Epidermal melanocyte (primary cell): ENCODE measurements around the gene DEFB132.

ENCODE experiments used
- DNase-seq: peaks from one replicate; pipeline ENCODE4 v3.0.0; 2011; ENCODE audit warnings: low spot score; ENCODE audit not compliant: insufficient read length

The DEFB132 gene

DNA sequence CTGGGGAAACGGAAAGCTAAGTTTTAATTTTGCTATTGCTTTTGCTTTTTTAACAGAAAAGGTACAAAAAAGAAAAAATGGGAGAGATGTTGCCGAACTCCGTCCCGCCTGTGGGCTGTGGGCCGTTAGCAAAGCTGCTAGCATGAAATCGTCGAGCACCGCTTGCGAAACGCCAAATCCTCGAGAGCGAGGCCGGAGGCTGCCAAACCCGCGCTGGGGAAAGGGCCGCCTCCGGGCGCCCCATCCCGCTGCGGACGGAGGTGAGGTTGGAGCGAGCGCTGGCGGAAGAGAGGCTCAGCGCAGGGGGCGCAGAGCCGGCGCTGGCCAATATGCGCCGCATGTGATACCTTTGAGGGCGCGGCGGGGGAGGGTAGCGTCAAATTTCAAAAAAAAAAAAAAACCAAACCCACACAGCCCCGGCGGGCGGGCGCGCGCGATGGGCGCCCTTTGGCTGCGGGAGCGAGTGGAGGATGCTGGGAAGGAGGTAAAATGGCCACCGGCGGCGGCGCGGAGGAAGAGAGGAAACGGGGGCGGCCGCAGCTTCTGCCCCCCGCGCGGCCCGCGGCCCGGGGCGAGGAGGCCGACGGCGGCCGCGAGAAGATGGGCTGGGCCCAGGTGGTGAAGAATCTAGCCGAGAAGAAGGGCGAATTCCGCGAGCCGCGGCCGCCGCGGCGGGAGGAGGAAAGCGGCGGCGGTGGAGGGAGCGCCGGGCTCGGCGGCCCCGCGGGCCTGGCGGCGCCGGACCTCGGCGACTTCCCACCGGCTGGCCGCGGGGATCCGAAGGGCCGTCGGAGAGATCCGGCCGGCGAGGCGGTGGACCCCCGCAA lies 39.8 kb downstream of the DEFB132 start, which contains the start of gene ZCCHC3:
ZCCHC3 (plus strand) TSS at position 473 of the 827 bp plus-strand sequence; CDS start at position 490, 17 bp downstream.
- peak; percentile 86 for DNase-seq

GRCh38 chr20:297925-298775 lies 40.6 kb downstream of the DEFB132 start:
- DNase-seq = no peak

DNA sequence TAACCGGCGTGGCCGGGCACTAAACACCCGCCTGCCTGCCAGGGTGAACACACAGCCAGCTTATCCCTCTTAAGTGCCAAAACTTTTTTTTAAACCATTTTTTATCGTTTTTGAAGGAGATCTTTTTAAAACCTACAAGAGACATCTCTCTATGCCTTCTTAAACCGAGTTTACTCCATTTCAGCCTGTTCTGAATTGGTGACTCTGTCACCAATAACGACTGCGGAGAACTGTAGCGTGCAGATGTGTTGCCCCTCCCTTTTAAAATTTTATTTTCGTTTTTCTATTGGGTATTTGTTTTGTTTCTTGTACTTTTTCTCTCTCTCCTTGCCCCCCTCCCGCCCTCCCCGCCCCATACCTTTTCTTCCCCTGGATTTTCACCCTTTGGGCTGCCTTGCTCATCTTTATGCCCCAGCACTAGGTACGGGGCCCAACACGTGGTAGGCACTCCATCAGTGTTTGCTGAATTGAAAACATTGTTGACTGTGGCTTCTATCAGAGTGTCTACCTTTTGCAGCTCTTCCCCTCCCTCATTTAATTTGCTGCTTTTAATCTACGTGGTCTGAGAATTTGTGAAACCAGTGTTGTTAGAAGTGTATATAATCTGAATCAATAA lies 41.4 kb downstream of the DEFB132 start:
- no peak for DNase-seq

- DNase-seq = no peak
Measured at GRCh38 chr20:300345-300990, 42.9 kb downstream of the DEFB132 start.

DNA sequence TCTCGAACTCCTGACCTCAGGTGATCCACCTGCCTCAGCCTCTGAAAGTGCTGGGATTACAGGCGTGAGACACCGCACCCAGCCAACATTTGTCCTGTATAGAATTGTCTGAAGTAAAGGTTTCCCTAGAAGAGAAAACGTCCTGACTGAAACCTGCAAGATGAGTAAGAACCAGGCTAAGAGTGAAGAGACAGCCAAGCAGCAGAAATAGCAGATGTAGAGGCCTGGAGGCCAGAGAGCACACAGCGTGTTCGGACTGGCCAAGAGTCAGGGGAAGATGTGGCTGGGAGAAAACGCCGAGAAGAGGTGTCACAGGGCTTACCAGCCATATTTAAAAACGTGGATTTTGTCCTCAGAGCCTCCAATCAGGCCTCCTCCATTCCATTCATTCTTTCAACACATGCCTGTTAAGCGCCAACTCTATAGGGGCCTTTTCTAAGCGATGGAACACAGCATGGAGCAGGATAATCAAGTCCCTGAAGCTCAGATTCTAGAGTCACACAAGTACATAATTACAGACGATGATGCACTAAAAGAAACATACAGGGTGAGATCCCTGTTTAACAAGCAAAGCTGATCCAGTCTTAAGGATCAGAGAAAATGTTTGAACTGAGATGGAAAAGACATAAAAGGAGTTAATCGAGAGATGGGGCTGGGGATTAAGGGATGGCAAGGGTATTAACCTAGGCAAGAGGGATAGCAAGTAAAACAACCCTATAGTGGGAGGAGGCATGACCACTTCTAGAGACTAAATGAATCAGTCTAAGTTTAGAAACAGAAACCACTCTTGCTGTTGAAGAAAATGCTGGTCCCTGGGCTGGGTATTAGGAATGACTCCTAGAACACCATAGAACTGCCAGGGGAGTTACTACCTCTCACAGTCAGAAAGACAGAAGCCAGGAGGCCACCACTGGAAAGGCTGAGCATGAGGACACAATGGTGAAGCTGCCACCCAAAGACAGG lies 44.6 kb downstream of the DEFB132 start:
- no peak for DNase-seq

- no peak for DNase-seq
Measured at GRCh38 chr20:305745-306144, 48.2 kb downstream of the DEFB132 start.

DNA sequence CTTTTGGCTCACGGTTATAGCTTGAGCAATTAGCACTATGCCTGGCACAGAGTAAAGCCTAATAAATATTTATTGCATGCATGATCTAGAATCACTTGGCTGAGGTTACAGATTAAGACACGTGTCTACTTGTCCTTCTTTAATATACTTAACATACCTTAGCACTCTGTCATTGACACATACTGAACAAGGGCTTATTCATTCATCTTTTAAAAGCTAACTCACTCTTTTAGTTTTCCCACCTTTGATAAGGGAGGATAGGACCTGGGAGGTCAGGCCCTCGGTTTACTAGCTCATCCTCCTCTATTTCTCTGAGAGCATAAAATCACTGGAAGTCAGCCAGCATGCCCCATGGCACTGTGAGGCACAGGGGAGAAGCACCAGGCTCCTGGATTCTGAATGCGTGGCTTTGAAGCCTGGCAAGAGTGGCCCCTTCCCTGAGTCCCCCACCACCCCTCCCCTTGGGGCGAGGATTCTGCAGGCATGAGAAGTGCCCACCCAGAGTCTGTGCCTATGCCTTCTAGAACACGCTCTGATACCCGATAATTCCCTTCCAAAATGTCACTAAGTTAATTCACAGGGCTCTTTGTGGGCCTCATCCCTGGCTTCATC lies 51.0 kb downstream of the DEFB132 start:
- DNase-seq = no peak

DNA sequence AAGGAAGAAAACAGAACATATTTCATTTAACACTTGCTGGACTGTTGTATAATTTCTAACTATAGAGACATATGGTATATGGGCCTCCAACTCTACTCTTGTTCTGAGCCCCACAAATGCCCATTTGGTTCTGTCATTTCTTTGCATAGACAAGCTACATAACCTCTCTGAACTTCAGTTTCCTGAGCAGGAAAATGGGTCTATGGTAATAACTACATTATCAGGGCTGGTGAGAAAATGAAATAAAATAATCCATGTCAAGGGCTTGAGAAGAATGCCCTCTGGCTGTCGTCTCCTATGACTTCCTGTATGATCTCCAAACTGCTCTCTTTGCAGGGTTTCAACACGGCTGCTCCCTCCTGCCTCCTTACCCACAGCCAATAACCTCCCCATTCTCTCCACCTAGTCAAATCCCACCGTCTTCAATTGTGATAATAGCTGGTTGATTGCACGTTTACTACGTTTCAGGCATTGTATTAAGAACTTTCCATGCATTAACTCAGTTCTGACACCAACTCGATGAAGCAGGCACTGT lies 51.8 kb downstream of the DEFB132 start:
- DNase-seq = no peak

GRCh38 chr20:309841-310644 lies 52.5 kb downstream of the DEFB132 start:
- peak; percentile 97 for DNase-seq

- DNase-seq = no peak
Measured at GRCh38 chr20:310645-311044, 53.1 kb downstream of the DEFB132 start.
